GM12878 (cell line): ENCODE data around the gene MAS1L. TPM values are rescaled to one million over a fixed set of nuclear protein-coding genes. Genes with fewer than 3 reads are reported as not detected.

Source experiments
- ATAC-seq: fragments of 200-7000 bp; cut with Tn5 transposase; 3 replicates; pipeline ENCODE4 v1.9.1; 2020; ENCODE audit warnings: mild to moderate bottlenecking, moderate library complexity
- BruUV-seq: library from RNA; stranded (reverse); fragments of 400-500 nt; replicated peaks from 2 replicates; lab custom pipeline; 2021; lab: Mats Ljungman, UMichigan
- CTCF ChIA-PET: fragments of 300-600 bp; sonication (Branson Sonifier 250); formaldehyde crosslinking; extraction: SDS; loops from one replicate; lab custom pipeline; 2021; ENCODE audit warnings: inconsistent platforms; lab: Yijun Ruan, JAX
- POLR2A ChIA-PET: fragments of 350-600 bp; formaldehyde crosslinking; extraction: SDS; loops from one replicate; lab custom pipeline; 2021; ENCODE audit warnings: inconsistent platforms; lab: Charles Lee
- RAD21 ChIA-PET: fragments of 300-600 bp; sonication (Branson Sonifier 250); formaldehyde crosslinking; loops from one replicate; lab custom pipeline; 2023; ENCODE audit warnings: antibody characterized with exemption; ENCODE audit not compliant: unreplicated experiment; lab: Charles Lee
- SMC1A ChIA-PET: fragments of 300-600 bp; sonication (Branson Sonifier 250); formaldehyde crosslinking; loops from one replicate; lab custom pipeline; 2023; ENCODE audit not compliant: unreplicated experiment, uncharacterized antibody; lab: Charles Lee
- DNase-seq: peaks from one replicate; pipeline ENCODE4 v3.0.0-alpha.2; 2011; ENCODE audit warnings: low read depth, low spot score
- FAIRE-seq: peaks from 3 replicates; lab custom pipeline; 2011; peaks lifted over from hg19 to GRCh38; lab: Jason Lieb, UNC
- H2AFZ ChIP-seq: 2 replicates; pipeline ENCODE4 v1.6.0; 2011; ENCODE audit warnings: low read depth, low read length, control low read depth; ENCODE audit not compliant: control insufficient read depth
- H3K27ac ChIP-seq: 2 replicates; pipeline ENCODE4 v1.5.1; 2011; ENCODE audit warnings: control low read depth; ENCODE audit not compliant: control insufficient read depth, insufficient read depth
- H3K27me3 ChIP-seq, 2 experiments: replicated peaks in 1 of 2; 2 replicates each; pipeline versions ENCODE4 v1.6.0 to v1.6.1; 2011; ENCODE audit warnings: low read length in 1 of 2; ENCODE audit not compliant: control insufficient read depth in 2 of 2, insufficient read depth in 2 of 2
- H3K36me3 ChIP-seq, 2 experiments: 2 replicates each; pipeline ENCODE4 v1.5.1; 2011; ENCODE audit warnings: low read length in 1 of 2; ENCODE audit not compliant: control insufficient read depth in 2 of 2, insufficient read depth in 2 of 2
- H3K4me1 ChIP-seq: 2 replicates; pipeline ENCODE4 v1.6.1; 2011; ENCODE audit warnings: mild to moderate bottlenecking, low read length, moderate library complexity, mixed read lengths; ENCODE audit not compliant: control insufficient read depth, insufficient read depth
- H3K4me2 ChIP-seq: 2 replicates; pipeline ENCODE4 v1.6.0; 2011; ENCODE audit warnings: control low read depth; ENCODE audit not compliant: control insufficient read depth, insufficient read depth
- H3K4me3 ChIP-seq: fragments of 200-600 bp; sonication (generic); 2 replicates; pipeline ENCODE4 v1.5.1; 2016
- H3K79me2 ChIP-seq: 2 replicates; pipeline ENCODE4 v1.6.0; 2011; ENCODE audit warnings: low read length; ENCODE audit not compliant: control insufficient read depth, insufficient read depth
- H3K9ac ChIP-seq: 2 replicates; pipeline ENCODE4 v1.8.0; 2011; ENCODE audit warnings: low read length, control low read depth, mixed read lengths; ENCODE audit not compliant: control insufficient read depth, insufficient read depth
- H3K9me3 ChIP-seq: replicated peaks from 3 replicates; pipeline ENCODE4 v1.5.1; 2011; ENCODE audit warnings: mild to moderate bottlenecking, low read length; ENCODE audit not compliant: control insufficient read depth, insufficient read depth
- H4K20me1 ChIP-seq: 2 replicates; pipeline ENCODE4 v1.6.0; 2011; ENCODE audit not compliant: control insufficient read depth, insufficient read depth
- CREB1 ChIP-seq: IDR thresholded peaks from 2 replicates; pipeline ENCODE4 v1.6.1; 2012; ENCODE audit warnings: low read depth, mild to moderate bottlenecking, inconsistent platforms
- EGR1 ChIP-seq, 2 experiments: IDR thresholded peaks; 1 replicate in 1 of 2; 2 replicates in 1 of 2; pipeline ENCODE4 v1.6.1; 2011 to 2012; ENCODE audit warnings: low read depth in 2 of 2, low read length in 2 of 2, borderline replicate concordance in 1 of 2, mild to moderate bottlenecking in 1 of 2, moderate library complexity in 1 of 2
- FOXK2 ChIP-seq: fragments of 450-650 bp; IDR thresholded peaks from 2 replicates; pipeline ENCODE4 v1.6.1; 2017; ENCODE audit warnings: mild to moderate bottlenecking, moderate library complexity
- JUND ChIP-seq: IDR thresholded peaks from 2 replicates; pipeline ENCODE4 v1.6.1; 2012; ENCODE audit warnings: low read depth, mild to moderate bottlenecking, low read length, improper control_type of control experiment, moderate library complexity
- KDM1A ChIP-seq: fragments of 200-600 bp; sonication (generic); IDR thresholded peaks from 2 replicates; pipeline ENCODE4 v1.6.1; 2016; ENCODE audit warnings: borderline replicate concordance
- LARP7 ChIP-seq: fragments of 450-650 bp; IDR thresholded peaks from 2 replicates; pipeline ENCODE4 v1.6.1; 2017; ENCODE audit warnings: mild to moderate bottlenecking
- NFYB ChIP-seq: IDR thresholded peaks from 2 replicates; pipeline ENCODE4 v1.6.1; 2011; ENCODE audit warnings: low read depth, mild to moderate bottlenecking, low read length, improper control_type of control experiment, moderate library complexity; ENCODE audit not compliant: insufficient read depth
- NKRF ChIP-seq: fragments of 450-650 bp; conservative IDR thresholded peaks from 2 replicates; pipeline ENCODE4 v1.6.1; 2017; ENCODE audit warnings: mild to moderate bottlenecking, moderate library complexity
- PRDM15 ChIP-seq: fragments of 450-650 bp; formaldehyde crosslinking; IDR thresholded peaks from 2 replicates; pipeline ENCODE4 v1.4.0; 2020; ENCODE audit warnings: mild to moderate bottlenecking, moderate library complexity
- STAT1 ChIP-seq: fragments of 450-650 bp; conservative IDR thresholded peaks from 2 replicates; pipeline ENCODE4 v1.6.1; 2014; ENCODE audit warnings: antibody characterized with exemption, mild to moderate bottlenecking
- YBX1 ChIP-seq: fragments of 450-650 bp; IDR thresholded peaks from 2 replicates; pipeline ENCODE4 v1.6.1; 2016; ENCODE audit warnings: antibody characterized with exemption
- ZBTB33 ChIP-seq: fragments of 450-650 bp; IDR thresholded peaks from 2 replicates; pipeline ENCODE4 v1.6.1; 2017; ENCODE audit warnings: mild to moderate bottlenecking
- ZNF622 ChIP-seq: fragments of 450-650 bp; IDR thresholded peaks from 2 replicates; pipeline ENCODE4 v1.6.1; 2017; ENCODE audit warnings: mild to moderate bottlenecking, inconsistent platforms
- WGBS: methylation state at CpG from one replicate; pipeline ENCODE4 v1.1.6; 2016; ENCODE audit warnings: low lambda C conversion rate; ENCODE audit not compliant: insufficient replicate concordance, insufficient coverage; ENCODE audit errors: missing lambda C conversion rate; 5-methylcytosine and 5-hydroxymethylcytosine counted together
- in situ Hi-C: fragments of 300-500 bp; cut with MboI; formaldehyde crosslinking; loops from 9 replicates; pipeline ENCODE4 v1.14.3; 2018; ENCODE audit warnings: mixed read lengths
- intact Hi-C: fragments of 100-400 bp; cut with micrococcal nuclease; formaldehyde crosslinking; loops from one replicate; pipeline ENCODE4 v1.14.2; 2022; ENCODE audit not compliant: unreplicated experiment
- polyA plus RNA-seq, 11 experiments: library from polyadenylated mRNA; depleted of rRNA in 4 of 11; unstranded in 6 of 11; stranded (reverse) in 5 of 11; fragments of >200 nt; fragmentation: Nextera tagmentation in 4 of 11; fragmentation: Illumina TruSeq in 1 of 11; extraction: Ambion mirVana in 4 of 11; extraction: Trizol in 1 of 11; gene quantifications; 1 replicate in 1 of 11; 2 replicates in 10 of 11; pipeline versions ENCODE4 v1.2.1 to v1.2.3, GENCODE V29; 2011 to 2016; ENCODE audit warnings: inconsistent platforms in 2 of 11, missing spikeins in 2 of 11, low read depth in 1 of 11
- total RNA-seq, 4 experiments: library from RNA; depleted of rRNA in 3 of 4; stranded (reverse); fragments of >200 nt in 3 of 4; fragmentation: Illumina TruSeq in 1 of 4; extraction: Trizol in 1 of 4; gene quantifications; 2 replicates each; pipeline versions ENCODE4 v1.2.1 to v1.2.3, GENCODE V29; 2013 to 2021

The MAS1L gene
- total and polyA plus RNA-seq, 10 of the 15 experiments (the other 5 are each of a cell fraction or from before 2014, with no cell fraction given), result not detected

GRCh38 chr6:29504961-29505360 is 17.2 kb upstream of the MAS1L start:
- ChIA-PET CTCF (no interaction called here), POLR2A (no interaction called here), SMC1A (interaction anchor here (0.6 kb wide), 1 partner anchor 41 kb away, joined by 3 read pairs; no protein-coding TSS in a partner anchor), RAD21 (no interaction called here)
- no peak overlapping the region for H2AFZ ChIP-seq
- ATAC-seq (no peak), FAIRE-seq (no peak), DNase-seq (no peak)
- intact Hi-C loops (no loop called here), in situ Hi-C loops (no loop called here)
- H4K20me1 ChIP-seq, result no peaks in the 10 kb centered on the region
- H3K4me3 ChIP-seq, result no peak overlapping the region
- no peaks in the 10 kb centered on the region for H3K9me3 ChIP-seq
- no peaks in the 10 kb centered on the region for H3K36me3 ChIP-seq
- no peaks in the 10 kb centered on the region for H3K79me2 ChIP-seq
- no peak overlapping the region for H3K9ac ChIP-seq
- H3K27me3 ChIP-seq, result 0 out of 4 replicates have a peak, but pooled peaks cover 1 to 2% of the 10 kb centered on the region in 2 experiments
- WGBS, result 23% methylated on average over 2 of the region's 2 CpGs
- TF ChIP-seq ZBTB33, result no peak
- no peak for TF ChIP-seq JUND
- no peak for TF ChIP-seq NFYB
- TF ChIP-seq LARP7, result no peak
- no peak for TF ChIP-seq CREB1
- no peak for TF ChIP-seq YBX1
- no peak for TF ChIP-seq ZNF622
- TF ChIP-seq EGR1 (IDR thresholded peaks at IDR 0.05; ENCODE audit: borderline replicate concordance in 1 of 2, low read depth in 2 of 2, low read length in 2 of 2), result no peak
- no peak for TF ChIP-seq KDM1A
- TF ChIP-seq PRDM15 (CRISPR knock-in tag), result no peak
- no peak for TF ChIP-seq STAT1
- TF ChIP-seq FOXK2, result no peak
- no peak for TF ChIP-seq NKRF
- peaks cover 9% of the 10 kb centered on the region for H3K4me1 ChIP-seq
- BruUV-seq, result no TSS peak
- no peak overlapping the region for H3K27ac ChIP-seq
- no peak overlapping the region for H3K4me2 ChIP-seq
